H1 (cell line): ENCODE data around the gene EFCAB6. TPM values are rescaled to one million over a fixed set of nuclear protein-coding genes. Genes with fewer than 3 reads are reported as not detected.

Experiments used
- CHD7 ChIP-seq: fragments of 300-600 bp; sonication (generic); IDR thresholded peaks from 2 replicates; pipeline ENCODE4 v1.7.1; 2012; ENCODE audit warnings: low read length, moderate library complexity, mild to moderate bottlenecking, inconsistent platforms; ENCODE audit not compliant: insufficient replicate concordance
- EGR1 ChIP-seq: IDR thresholded peaks from 2 replicates; pipeline ENCODE4 v1.6.1; 2011; ENCODE audit warnings: low read depth, low read length, borderline replicate concordance
- GABPA ChIP-seq: IDR thresholded peaks from 2 replicates; pipeline ENCODE4 v1.6.1; 2011; ENCODE audit warnings: mild to moderate bottlenecking, low read length, moderate library complexity, borderline replicate concordance; ENCODE audit not compliant: insufficient read depth
- HDAC6 ChIP-seq: IDR thresholded peaks from one replicate; pipeline ENCODE4 v1.7.1; 2012; ENCODE audit warnings: low read depth, mild to moderate bottlenecking, inconsistent platforms, low read length, moderate library complexity
- JUND ChIP-seq: IDR thresholded peaks from 2 replicates; pipeline ENCODE4 v1.6.1; 2011; ENCODE audit warnings: mild to moderate bottlenecking, improper control_type of control experiment, low read length
- MAX ChIP-seq: IDR thresholded peaks from 2 replicates; pipeline ENCODE4 v1.6.1; 2012; ENCODE audit warnings: inconsistent platforms
- POLR2AphosphoS5 ChIP-seq: IDR thresholded peaks from 2 replicates; pipeline ENCODE4 v1.6.1; 2011; ENCODE audit warnings: low read depth, low read length
- POU5F1 ChIP-seq: IDR thresholded peaks from 2 replicates; pipeline ENCODE4 v1.6.1; 2011; ENCODE audit warnings: low read depth, mild to moderate bottlenecking, low read length, moderate library complexity
- TAF7 ChIP-seq: optimal IDR thresholded peaks from 2 replicates; pipeline ENCODE3; 2011; ENCODE audit warnings: low read depth, mild to moderate bottlenecking, inconsistent platforms, low read length, moderate library complexity, borderline replicate concordance
- polyA plus RNA-seq, 7 experiments: library from polyadenylated mRNA; depleted of rRNA in 3 of 7; stranded (reverse) in 5 of 7; unstranded in 2 of 7; fragments of >200 nt in 5 of 7; fragments of 200-250 nt in 2 of 7; gene quantifications; 1 replicate in 5 of 7; 2 replicates in 1 of 7; 4 replicates in 1 of 7; pipeline versions ENCODE4 v1.2.1 to v1.2.3, GENCODE V29; 2011 to 2013; ENCODE audit warnings: missing spikeins in 2 of 7, mixed read lengths in 2 of 7
- total RNA-seq: library from RNA; stranded (reverse); fragmentation: NEBNext Ultra II Directional; extraction: Animal tissue kit (Norgen Biotek cat#: 25700); gene quantifications from 2 replicates; pipeline ENCODE4 v1.2.1, GENCODE V29; 2021

EFCAB6 gene
- total and polyA plus RNA-seq, 2 of the 8 experiments (the other 6 are each of a cell fraction or from before 2014, with no cell fraction given), result 0.32 to 1.7 TPM

- TF ChIP-seq CHD7 (no peak), POU5F1 (no peak), POLR2AphosphoS5 (no peak), HDAC6 (no peak), GABPA (no peak), JUND (no peak), EGR1 (no peak), MAX (no peak), TAF7 (no peak)
Measured at GRCh38 chr22:43832393-43833265, 20.5 kb upstream of the EFCAB6 start (continued).
